ENCODE results near the gene TBL3.

TBL3 gene

DNA sequence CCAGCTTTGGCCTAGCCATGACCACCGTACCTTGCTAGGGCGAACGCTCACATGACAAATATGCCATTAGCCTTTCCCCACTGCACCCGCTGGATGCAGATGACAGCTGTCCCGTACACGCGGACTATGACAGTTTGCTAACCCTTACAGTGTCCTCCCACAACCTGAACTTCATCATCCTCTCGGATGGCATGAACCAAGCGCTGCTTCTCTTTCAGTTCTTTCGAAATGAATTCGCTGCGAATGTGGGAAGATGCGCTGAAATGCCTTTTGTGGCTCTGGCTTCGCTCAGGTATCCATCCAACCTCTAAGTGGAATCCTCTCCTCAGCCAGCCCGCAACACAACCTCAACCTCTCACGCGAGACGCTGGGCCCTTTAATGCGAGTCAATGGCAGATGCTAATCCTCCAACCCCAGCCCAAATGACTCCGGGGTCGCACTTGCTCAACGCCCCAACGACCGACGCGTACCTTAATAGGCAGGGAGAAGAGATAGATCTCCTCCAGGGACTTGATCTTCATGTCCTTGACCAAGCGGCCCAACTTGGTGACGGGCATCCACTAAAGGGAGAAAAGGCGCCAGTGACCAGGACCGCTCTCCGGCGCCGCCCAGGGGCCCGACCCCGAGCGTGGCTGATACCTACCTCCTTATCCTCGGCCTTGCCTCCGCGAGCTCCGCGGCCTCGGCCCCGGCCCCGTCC is 7.9 kb upstream of the TBL3 start:
- TF ChIP-seq POLR2AphosphoS5 (IDR thresholded peaks at IDR 0.05; ENCODE audit: low read depth, low read length), result 0 out of 2 replicates have a peak, but pooled peaks have one; percentile 4
- TF ChIP-seq, protein P1, sequence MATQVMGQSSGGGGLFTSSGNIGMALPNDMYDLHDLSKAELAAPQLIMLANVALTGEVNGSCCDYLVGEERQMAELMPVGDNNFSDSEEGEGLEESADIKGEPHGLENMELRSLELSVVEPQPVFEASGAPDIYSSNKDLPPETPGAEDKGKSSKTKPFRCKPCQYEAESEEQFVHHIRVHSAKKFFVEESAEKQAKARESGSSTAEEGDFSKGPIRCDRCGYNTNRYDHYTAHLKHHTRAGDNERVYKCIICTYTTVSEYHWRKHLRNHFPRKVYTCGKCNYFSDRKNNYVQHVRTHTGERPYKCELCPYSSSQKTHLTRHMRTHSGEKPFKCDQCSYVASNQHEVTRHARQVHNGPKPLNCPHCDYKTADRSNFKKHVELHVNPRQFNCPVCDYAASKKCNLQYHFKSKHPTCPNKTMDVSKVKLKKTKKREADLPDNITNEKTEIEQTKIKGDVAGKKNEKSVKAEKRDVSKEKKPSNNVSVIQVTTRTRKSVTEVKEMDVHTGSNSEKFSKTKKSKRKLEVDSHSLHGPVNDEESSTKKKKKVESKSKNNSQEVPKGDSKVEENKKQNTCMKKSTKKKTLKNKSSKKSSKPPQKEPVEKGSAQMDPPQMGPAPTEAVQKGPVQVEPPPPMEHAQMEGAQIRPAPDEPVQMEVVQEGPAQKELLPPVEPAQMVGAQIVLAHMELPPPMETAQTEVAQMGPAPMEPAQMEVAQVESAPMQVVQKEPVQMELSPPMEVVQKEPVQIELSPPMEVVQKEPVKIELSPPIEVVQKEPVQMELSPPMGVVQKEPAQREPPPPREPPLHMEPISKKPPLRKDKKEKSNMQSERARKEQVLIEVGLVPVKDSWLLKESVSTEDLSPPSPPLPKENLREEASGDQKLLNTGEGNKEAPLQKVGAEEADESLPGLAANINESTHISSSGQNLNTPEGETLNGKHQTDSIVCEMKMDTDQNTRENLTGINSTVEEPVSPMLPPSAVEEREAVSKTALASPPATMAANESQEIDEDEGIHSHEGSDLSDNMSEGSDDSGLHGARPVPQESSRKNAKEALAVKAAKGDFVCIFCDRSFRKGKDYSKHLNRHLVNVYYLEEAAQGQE (IDR thresholded peaks at IDR 0.05; ENCODE audit: insufficient read depth in 1 of 2, low read depth in 2 of 2, low read length in 2 of 2), result no peak

DNA sequence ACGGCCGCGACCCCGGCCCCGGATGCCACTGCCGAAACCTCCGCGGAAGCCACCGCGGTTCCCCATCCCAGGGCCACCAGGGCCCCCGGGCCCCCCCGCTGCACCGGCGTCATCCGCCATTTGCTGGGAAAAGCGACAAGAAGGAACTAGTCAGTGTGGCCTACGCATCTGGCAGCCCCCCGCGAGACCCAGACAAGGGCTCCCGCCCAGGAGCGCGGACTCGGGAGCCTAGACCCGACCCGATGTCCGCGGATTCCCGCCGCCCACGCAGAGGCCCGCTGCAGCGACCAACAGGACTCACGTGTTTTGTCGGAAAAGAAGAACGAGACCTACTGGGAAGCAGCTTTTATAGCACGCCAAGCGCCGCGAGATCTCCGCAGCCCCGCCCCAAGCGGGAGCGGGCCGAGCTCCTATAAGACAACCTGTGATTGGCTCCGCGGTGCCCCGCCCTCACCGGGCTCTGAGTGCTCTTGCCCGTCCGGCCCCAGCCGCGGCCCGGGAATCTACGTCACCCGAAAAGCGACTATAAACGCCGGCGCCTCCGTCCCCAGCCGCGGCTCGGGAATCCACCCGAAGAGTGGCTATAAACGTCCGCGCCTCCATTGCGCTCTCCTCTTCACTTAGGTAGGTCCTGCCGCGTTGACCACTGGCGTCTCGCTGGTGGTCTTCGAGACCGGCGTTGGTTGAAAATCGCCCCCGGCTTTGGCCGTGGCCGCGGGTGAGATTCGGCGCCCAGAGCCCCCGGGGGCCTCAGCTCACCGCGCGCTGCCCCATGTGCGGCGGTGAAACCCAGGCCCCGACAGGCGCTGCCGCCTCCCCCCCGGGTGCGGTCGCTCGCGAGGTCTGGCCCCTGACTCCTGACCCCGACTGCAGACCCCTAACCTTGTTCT is 7.1 kb upstream of the TBL3 start, which contains the start of gene RPS2:
RPS2 (minus strand) TSS at position 321 of the 890 bp plus-strand sequence; CDS start at position 120, 201 bp downstream.
- TF ChIP-seq, protein P1 (IDR thresholded peaks at IDR 0.05; ENCODE audit: insufficient read depth in 1 of 2, low read depth in 2 of 2, low read length in 2 of 2), result peak; percentile 53 to 58; a peak in 1 of 4 replicates
- TF ChIP-seq POLR2AphosphoS5 (IDR thresholded peaks at IDR 0.05; ENCODE audit: low read depth, low read length) (peak; percentile 100), TAF1 (IDR thresholded peaks at IDR 0.05; ENCODE audit: borderline replicate concordance, insufficient read depth, low read length) (peak; percentile 99), FOXP2 (optimal IDR thresholded peaks at IDR 0.05; ENCODE audit: borderline replicate concordance, extremely low read depth, extremely low read length, insufficient read depth) (no peak), SIN3A (IDR thresholded peaks at IDR 0.05; ENCODE audit: borderline replicate concordance, insufficient read depth, low read length) (peak; percentile 44; the same call in 1 of the 2 replicates)

DNA sequence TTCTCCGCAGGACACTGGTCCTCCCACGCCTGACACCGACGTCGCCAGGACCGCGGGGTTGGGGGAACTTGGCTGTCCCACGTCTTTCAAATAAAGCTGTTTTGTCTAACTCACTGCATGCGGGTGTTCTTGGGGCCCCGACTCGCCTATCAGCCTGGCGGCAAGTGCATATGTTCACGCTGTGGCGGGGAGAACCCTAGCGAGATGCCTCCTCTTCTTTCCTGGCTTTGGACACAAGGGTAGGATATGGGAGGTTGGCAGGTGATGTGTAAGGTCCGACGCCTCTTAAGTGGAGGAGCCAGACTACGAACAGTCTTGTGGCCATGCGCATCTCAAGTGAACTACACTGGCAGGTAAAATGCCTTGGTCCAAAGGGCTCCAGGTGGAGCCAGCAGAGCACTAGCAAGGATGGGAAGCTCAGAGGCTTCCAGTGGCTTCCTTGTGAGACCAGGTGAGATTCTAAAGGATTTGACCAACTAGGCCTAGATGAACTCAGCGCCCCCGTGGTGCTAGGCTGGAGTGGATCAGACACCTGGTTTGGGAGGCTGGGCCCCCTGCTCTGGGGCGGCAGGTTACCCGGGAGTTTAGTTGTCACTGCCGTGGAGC is 6.4 kb upstream of the TBL3 start:
- TF ChIP-seq FOXP2 (optimal IDR thresholded peaks at IDR 0.05; ENCODE audit: borderline replicate concordance, extremely low read depth, extremely low read length, insufficient read depth) (no peak), POLR2AphosphoS5 (IDR thresholded peaks at IDR 0.05; ENCODE audit: low read depth, low read length) (no peak), TAF1 (IDR thresholded peaks at IDR 0.05; ENCODE audit: borderline replicate concordance, insufficient read depth, low read length) (no peak), SIN3A (IDR thresholded peaks at IDR 0.05; ENCODE audit: borderline replicate concordance, insufficient read depth, low read length) (no peak)
- TF ChIP-seq, protein P1 (IDR thresholded peaks at IDR 0.05; ENCODE audit: insufficient read depth in 1 of 2, low read depth in 2 of 2, low read length in 2 of 2), result no peak

- no peak for TF ChIP-seq TAF1 (IDR thresholded peaks at IDR 0.05; ENCODE audit: borderline replicate concordance, insufficient read depth, low read length)
- TF ChIP-seq, protein P1 (IDR thresholded peaks at IDR 0.05; ENCODE audit: insufficient read depth in 1 of 2, low read depth in 2 of 2, low read length in 2 of 2), result no peak
- no peak for TF ChIP-seq FOXP2 (optimal IDR thresholded peaks at IDR 0.05; ENCODE audit: borderline replicate concordance, extremely low read depth, extremely low read length, insufficient read depth)
- TF ChIP-seq POLR2AphosphoS5 (IDR thresholded peaks at IDR 0.05; ENCODE audit: low read depth, low read length), result no peak
- no peak for TF ChIP-seq SIN3A (IDR thresholded peaks at IDR 0.05; ENCODE audit: borderline replicate concordance, insufficient read depth, low read length)
Observed at GRCh38 chr16:1966460-1966859, 5.4 kb upstream of the TBL3 start, which contains the start of gene RNF151. Gene RNF151, plus strand, starts transcription at chr16:1966856. Its CDS starts 26 bp downstream, at chr16:1966882.
